ENCODE results near the gene ATP6V1B1. TPM values are rescaled to one million over a fixed set of nuclear protein-coding genes. Genes with fewer than 3 reads are reported as not detected.

Gene ATP6V1B1
- total and polyA plus RNA-seq, 2 of the 13 experiments (the other 11 are each of a cell fraction or from before 2014, with no cell fraction given): 0.58 to 1.6 TPM

- H4K20me1 ChIP-seq (ENCODE audit: insufficient read depth, low read length): no peaks in the 10 kb centered on the region
- POLR2A ChIA-PET: interaction anchor here (0.7 kb wide), 1 partner anchor 14 kb away, joined by 3 read pairs; no protein-coding TSS in a partner anchor
- peaks cover 4 to 25% of the 10 kb centered on the region in 2 experiments; a peak in 3 of 5 replicates for H3K27me3 ChIP-seq (ENCODE audit: control insufficient read depth in 1 of 2, insufficient read depth in 2 of 2, low read length in 2 of 2)
- intact Hi-C loops (cut with micrococcal nuclease; ENCODE audit: unreplicated experiment) (no loop called here), in situ Hi-C loops (cut with HindIII; ENCODE audit: extremely low pct_ligation_motif_present, low pct_unique_long_range_greater_than_20kb) (no loop called here)
- no peak for FAIRE-seq
- peak overlapping the region; percentile 48; the same call in 1 of the 2 replicates for H3K9ac ChIP-seq (ENCODE audit: insufficient read depth, low read depth, low read length)
- H3K36me3 ChIP-seq (replicated peaks in 1 of 2; ENCODE audit: control insufficient read depth in 1 of 2, insufficient read depth in 2 of 2, low read length in 2 of 2): no peaks in the 10 kb centered on the region
- no peak for DNase-seq (ENCODE audit: low spot score)
- ATAC-seq: peak; percentile 40
- peak overlapping the region; percentile 32 for H2AFZ ChIP-seq (ENCODE audit: low read length)
- no peaks in the 10 kb centered on the region for H3K9me3 ChIP-seq (ENCODE audit: low read length)
- WGBS (ENCODE audit: low lambda C conversion rate): 56% methylated on average over 42 of the region's 58 CpGs
- H3K79me2 ChIP-seq (ENCODE audit: insufficient read depth, low read length): no peaks in the 10 kb centered on the region
- H3K27ac ChIP-seq (ENCODE audit: extremely low read length, insufficient read depth, low read length): no peak overlapping the region
- H3K4me2 ChIP-seq (ENCODE audit: low read depth, low read length): peak overlapping the region; percentile 85
- CTCF ChIA-PET (ENCODE audit: low intra/inter-chr PET ratio, low total read pairs): interaction anchor here (0.7 kb wide), 1 partner anchor 16 kb away, joined by 3 read pairs; no protein-coding TSS in a partner anchor
- peaks cover 37% of the 10 kb centered on the region for H3K4me1 ChIP-seq (ENCODE audit: insufficient read depth, low read length)
- H3K4me3 ChIP-seq (replicated peaks in 1 of 3; ENCODE audit: insufficient read depth in 1 of 3, low read depth in 2 of 3, low read length in 3 of 3): peak overlapping the region; percentile 48 to 69 (median 54); a peak in 5 of 6 replicates
- BruUV-seq (replicated peaks): no TSS peak
- TF ChIP-seq NFE2 (CRISPR knock-in tag; IDR thresholded peaks at IDR 0.05) (no peak), ZNF317 (CRISPR knock-in tag; IDR thresholded peaks at IDR 0.05) (no peak), DPF2 (CRISPR knock-in tag; IDR thresholded peaks at IDR 0.05; ENCODE audit: borderline replicate concordance, low read depth) (no peak), ZNF335 (CRISPR knock-in tag; IDR thresholded peaks at IDR 0.05) (0 out of 2 replicates have a peak, but pooled peaks have one; percentile 36), ATF3 (CRISPR knock-in tag; IDR thresholded peaks at IDR 0.05) (no peak), TEF (CRISPR knock-in tag; IDR thresholded peaks at IDR 0.05) (no peak), BATF2 (CRISPR knock-in tag; IDR thresholded peaks at IDR 0.05) (no peak), SYNCRIP (IDR thresholded peaks at IDR 0.05; ENCODE audit: insufficient read depth, low read depth, low read length) (no peak), ZNF232 (CRISPR knock-in tag; IDR thresholded peaks at IDR 0.05; ENCODE audit: borderline replicate concordance) (no peak; the same call in 1 of the 2 replicates), SP2 (CRISPR knock-in tag; IDR thresholded peaks at IDR 0.05) (no peak), ZNF768 (CRISPR knock-in tag; IDR thresholded peaks at IDR 0.05) (peak; percentile 61; the same call in 1 of the 2 replicates), ZBTB42 (CRISPR knock-in tag; IDR thresholded peaks at IDR 0.05) (peak; percentile 43; the same call in 1 of the 2 replicates), MIER3 (CRISPR knock-in tag; IDR thresholded peaks at IDR 0.05; ENCODE audit: borderline replicate concordance) (no peak), KDM3A (CRISPR knock-in tag; IDR thresholded peaks at IDR 0.05; ENCODE audit: low read depth) (no peak), POLR2A (IDR thresholded peaks at IDR 0.05; ENCODE audit: insufficient read depth in 1 of 2, low read depth in 2 of 2, low read length in 2 of 2) (peak in 1 of 2 experiments; percentile 68; a peak in 2 of 4 replicates), HNF4A (CRISPR knock-in tag; IDR thresholded peaks at IDR 0.05) (peak; percentile 57; the same call in 1 of the 2 replicates), REST (IDR thresholded peaks at IDR 0.05; ENCODE audit: borderline replicate concordance in 1 of 2, low read depth in 1 of 2, low read length in 2 of 2) (no peak), ZNF878 (CRISPR knock-in tag; IDR thresholded peaks at IDR 0.05) (no peak), MTF2 (CRISPR knock-in tag; IDR thresholded peaks at IDR 0.05; ENCODE audit: borderline replicate concordance) (0 out of 2 replicates have a peak, but pooled peaks have one; percentile 29), NR2F1 (CRISPR knock-in tag; IDR thresholded peaks at IDR 0.05) (peak; percentile 23 to 41; a peak in 1 of 4 replicates)
Measured at GRCh38 chr2:70887550-70888246, 48.0 kb upstream of the ATP6V1B1 start.

Data from HepG2 (cell line).